ENCODE results near the gene RBM33. TPM values are rescaled to one million over a fixed set of nuclear protein-coding genes. Genes with fewer than 3 reads are reported as not detected.
A peak's percentile ranks its signal among the peaks of the same experiment; 100 is the strongest.

RBM33 gene
- total RNA-seq, 1 donor from 2014 or later: 40.6 TPM

DNA sequence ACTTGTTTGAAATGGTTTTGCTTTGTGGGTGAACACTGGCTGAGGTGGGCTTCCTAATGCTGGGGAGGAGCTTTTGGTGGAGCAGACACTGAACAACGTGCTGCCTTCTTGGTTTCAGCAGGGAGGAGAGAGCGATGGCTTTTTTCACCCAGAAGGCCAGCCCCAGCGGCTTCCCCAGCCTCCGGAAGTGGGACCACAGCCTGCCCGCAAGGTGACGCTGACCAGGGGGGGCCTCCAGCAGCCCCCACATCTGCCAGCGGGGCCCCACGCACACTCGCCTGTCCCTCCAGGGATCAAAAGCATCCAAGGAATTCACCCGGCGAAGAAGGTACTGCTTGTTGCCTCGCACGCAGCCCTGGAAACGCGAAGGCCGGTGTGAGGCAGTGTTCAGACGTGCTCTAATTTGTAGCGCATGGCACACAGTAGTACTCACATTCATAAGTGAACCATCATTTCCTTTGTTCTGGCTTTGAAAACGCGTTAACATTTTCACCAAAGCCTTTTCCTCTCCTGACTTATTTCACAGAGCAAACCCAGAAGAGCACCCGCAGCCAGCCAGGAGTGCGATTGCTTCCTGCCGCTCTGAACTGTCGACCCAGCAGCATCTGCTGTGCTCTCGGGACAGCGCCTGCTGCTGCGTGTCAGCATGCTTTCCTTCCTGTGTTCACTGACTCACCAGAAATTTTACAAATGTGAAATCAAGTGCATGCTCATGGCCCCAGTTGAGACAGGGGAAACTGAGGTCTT is 119.4 kb downstream of the RBM33 start:
- DNase-seq (ENCODE audit: low spot score): no peak
- ATAC-seq: peak; percentile 42

DNA sequence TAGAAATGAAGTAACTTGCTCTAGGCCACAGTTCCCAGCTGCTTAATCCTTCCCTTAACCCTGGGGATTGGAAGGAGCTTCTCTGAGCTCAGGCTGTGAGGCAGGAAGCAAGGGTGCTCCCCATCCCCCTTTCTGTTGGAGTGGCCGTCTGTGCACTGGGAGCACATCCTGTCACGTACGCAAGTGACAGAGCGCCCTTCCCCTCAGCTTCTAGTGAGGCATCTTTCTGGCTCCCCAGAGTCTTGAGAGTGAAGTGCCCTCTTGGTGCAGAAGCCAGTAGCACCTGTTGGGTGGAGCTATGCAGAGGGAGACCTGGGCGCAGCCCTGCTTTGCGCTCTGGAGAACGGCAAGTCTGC is 120.0 kb downstream of the RBM33 start:
- peak; percentile 48 for ATAC-seq

DNA sequence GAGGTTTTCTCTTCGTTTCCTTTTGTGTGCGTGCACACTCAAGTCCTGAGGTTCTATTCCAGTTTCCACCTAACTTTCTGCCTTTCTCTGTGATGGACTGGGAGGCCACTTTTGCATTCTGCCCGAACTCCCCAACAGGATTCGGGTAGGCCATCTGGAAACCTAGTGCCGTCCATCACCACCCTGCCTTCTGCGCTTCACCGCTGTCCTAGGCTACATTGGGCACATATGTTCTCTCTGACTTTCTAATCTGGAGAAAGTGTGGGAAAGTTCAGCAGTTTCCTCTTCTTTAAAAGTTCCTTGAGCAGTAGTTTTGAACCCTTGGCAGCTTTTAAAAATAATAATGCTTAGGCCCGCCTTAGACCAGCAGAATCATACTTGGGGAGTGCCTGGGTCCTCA is 121.0 kb downstream of the RBM33 start:
- no peak for DNase-seq (ENCODE audit: low spot score)
- ATAC-seq: no peak

More for the DNA sequence above, 120.0 kb downstream of the RBM33 start:
- DNase-seq (ENCODE audit: low spot score): no peak

DNA sequence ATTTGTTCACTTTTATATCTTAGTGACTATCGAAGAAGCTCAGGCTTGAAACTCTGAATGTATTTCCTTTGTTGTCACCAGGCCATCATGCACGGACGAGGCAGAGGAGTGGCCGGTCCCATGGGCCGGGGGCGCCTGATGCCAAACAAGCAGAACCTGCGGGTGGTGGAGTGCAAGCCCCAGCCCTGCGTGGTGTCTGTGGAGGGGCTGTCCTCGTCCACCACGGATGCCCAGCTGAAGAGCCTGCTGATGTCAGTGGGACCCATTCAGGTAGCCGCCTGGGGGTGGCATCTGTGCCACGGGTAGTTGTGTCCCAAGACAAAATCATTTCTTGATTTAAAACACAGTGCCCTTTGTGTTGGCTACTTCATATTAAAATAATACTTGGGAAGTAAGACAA is 121.9 kb downstream of the RBM33 start:
- no peak for ATAC-seq

DNA sequence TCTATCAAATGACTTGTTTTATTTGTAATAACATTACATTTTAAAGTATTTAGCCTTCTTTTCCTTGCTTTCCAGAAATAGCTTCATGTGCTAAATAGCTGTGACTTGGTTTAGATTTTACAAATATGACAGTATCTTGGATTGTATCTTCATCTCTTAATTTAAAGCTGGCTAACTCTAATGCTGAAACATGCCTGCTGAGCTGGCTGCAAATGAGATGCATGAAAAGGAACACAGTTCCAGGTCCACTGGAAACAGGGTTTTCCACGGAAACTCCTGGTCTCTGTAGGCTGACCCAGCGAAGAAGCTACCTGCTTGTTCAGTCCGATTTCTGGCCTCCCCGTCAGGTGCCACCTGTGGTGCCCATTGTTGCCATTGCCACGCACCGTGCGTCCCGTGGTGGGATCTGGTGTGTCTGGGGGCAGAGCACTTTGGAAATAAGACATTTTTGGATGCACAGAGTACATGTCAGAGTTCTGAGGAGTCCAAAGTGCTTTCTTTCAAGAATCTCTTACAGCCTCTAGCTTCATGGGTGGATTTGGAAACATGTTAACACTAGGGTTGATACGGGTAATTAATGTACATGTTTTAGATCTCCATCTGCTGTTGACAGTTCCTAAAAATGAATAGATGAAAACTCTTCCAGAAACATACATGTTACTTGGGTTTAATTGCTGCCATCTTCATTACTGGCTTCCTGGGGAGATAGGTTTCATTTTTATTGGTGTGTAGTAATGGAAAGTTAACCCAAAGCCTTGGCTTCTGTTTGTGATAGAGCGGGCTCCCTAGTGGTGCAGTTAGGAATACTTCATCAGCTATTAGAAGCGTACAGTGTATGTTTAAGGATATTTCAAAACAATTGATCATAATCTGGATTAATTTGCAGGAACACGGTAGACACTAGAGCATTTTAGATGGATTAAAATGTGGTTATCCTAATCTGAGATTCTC is 122.8 kb downstream of the RBM33 start:
- DNase-seq (ENCODE audit: low spot score) (no peak), ATAC-seq (no peak)

More for the DNA sequence above, 121.9 kb downstream of the RBM33 start:
- DNase-seq (ENCODE audit: low spot score): no peak

DNA sequence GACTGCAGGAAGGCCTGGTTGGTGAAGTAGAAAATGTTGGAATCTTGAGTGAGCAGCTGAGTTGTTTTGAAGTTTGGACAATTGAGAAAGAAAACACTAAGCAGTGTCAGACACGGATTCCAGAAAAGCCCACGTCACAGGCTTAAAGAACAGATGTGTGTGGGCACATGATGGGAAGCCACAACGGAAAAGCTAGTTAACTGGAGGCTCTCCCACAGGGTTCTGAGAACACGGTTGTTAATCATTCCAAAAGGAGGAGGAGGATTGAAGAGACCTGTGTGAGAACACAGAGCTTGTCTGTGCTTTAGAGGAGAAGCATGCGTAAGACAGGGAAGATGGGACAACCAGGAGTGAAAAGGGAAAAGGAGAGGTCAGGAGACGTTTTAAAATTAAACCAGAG is 125.2 kb downstream of the RBM33 start:
- no peak for ATAC-seq
- no peak for DNase-seq (ENCODE audit: low spot score)

DNA sequence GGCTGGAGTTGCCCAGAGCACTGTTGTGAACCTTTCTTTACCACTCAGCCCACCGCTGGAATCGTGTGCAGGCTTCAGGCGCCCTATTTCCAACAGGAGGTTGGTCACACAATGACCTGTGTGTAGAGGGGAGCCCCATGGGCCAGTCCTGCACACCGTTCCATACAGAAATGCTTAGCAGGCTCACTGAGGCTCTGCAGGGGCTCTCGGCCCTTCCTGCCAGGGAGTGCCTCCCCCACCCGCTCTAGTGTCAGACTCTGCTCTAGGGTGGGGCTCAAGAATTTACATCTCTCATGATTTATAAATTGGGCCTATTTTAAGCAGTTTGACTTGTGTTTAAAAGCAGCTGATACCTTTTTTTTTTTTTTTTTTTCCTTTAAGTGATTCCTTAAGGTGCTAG is 125.8 kb downstream of the RBM33 start:
- DNase-seq (ENCODE audit: low spot score) (no peak), ATAC-seq (no peak)

DNA sequence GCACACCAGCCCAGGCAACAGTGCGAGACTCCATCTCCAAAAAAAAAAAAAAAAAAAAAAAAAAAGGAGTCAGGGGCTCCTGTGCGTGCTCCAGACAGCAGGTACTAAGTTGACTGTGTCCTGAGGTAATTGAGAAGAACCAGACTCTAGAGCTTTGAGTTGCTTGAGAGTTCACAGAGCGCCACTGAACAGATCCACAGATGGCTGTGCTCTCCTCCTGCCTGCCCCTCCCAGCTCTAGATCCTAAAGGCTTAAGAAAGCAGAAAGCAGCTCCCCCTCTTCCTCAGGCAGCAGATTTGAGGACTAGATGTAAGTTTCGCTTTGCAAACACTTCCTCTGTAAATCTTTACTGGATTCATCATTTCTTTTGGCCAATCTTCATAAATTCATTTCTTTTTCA is 129.1 kb downstream of the RBM33 start:
- DNase-seq (ENCODE audit: low spot score) (no peak), ATAC-seq (no peak)

DNA sequence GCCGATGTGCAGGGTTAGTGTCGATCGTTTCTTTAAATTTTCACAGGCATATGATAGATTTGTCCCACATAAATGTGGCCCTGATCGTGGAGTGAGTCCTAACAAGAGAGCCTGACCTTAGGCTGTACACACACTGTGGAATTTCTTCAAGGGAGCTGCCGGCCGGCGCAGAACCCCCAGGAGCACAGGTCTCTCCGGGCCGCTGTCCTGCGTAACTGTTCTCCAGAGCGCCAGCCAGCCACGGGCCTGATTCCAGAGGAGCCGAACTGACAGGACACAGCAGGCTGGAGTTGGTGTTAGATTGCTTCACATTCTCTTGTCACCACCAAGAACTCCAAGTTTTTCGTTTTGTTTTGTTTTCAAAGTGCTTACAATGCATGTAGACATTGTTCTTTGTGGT is 130.5 kb downstream of the RBM33 start:
- ATAC-seq (no peak), DNase-seq (ENCODE audit: low spot score) (no peak)

DNA sequence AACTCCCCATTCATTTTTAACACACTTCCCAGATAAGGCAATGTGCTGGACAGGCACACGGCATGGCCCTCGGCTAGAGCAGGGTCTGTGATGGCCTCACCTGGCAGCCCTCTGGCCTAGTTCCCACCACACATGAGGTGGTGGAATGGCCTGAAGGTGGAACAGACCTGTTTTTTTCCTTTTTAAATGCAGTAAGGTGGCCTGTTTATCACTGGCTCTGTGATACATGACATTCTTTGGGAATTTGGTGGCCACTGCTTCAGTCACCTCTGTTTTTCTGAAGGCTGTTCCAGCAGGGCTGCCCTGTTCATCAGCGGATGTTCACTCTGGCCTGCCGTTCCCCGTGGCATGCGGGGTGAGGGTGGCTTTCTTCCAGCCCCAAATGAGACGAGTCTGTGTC is 131.2 kb downstream of the RBM33 start:
- ATAC-seq (no peak), DNase-seq (ENCODE audit: low spot score) (no peak)

DNA sequence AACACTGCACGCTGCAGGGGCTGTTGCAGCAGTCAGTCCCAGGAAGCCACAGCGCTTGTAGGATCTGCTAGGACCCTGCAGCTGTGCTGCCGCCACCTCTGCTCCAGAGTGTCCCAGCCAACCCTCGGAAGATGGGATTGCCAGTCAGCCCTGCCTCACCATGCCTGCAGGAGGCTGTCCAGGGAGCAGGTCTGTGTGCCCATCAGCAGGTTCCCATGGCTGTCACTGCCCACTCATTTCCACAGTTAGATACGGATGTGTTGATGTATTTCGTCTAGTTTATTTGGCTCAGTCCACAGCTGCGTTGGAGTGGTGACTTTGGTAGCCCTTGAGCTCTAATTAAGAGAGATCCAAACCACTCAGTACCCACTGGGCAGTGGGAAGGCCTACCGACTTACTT is 132.1 kb downstream of the RBM33 start:
- DNase-seq (ENCODE audit: low spot score) (no peak), ATAC-seq (no peak)

DNA sequence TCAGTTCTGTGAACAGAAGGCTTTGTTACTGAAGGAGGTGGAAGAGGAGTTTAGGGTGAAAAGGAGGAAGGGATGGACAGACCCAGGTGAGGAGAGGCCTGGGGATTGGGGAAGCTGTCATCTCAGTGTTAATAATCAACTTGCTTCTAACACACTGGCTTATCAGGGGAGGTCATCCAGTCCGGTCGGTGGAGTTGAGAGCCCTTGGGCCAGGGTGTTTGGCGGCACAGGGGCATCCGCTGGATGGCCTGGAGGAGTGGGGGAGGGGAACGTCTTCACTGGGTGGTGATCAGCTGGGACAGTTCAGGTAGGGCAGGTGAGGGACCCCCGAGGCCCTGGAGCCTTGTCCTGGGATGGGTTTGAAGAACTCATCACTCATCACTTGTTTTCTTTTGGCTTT is 133.9 kb downstream of the RBM33 start:
- ATAC-seq: peak; percentile 61
- DNase-seq (ENCODE audit: low spot score): no peak

DNA sequence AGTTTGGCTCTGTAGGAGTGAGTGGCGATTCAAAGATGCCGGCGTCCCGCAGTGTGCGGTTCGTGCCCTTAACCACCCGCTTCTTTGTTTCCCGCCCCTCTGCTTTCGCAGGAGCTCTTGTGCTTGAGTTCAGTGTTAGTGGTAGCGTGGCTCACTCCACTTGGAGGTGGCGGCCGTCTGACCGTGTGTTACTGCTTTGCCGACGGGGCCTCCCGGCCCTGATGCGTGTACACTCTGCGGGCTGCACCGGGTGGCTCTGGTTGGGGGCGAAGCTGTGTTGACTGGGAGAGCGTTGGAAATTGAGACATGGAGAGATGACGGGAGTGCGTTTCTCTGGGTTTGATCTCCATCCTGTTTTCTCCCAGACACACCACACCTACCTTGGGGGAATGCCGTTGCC is 136.4 kb downstream of the RBM33 start:
- no peak for DNase-seq (ENCODE audit: low spot score)
- ATAC-seq: no peak

DNA sequence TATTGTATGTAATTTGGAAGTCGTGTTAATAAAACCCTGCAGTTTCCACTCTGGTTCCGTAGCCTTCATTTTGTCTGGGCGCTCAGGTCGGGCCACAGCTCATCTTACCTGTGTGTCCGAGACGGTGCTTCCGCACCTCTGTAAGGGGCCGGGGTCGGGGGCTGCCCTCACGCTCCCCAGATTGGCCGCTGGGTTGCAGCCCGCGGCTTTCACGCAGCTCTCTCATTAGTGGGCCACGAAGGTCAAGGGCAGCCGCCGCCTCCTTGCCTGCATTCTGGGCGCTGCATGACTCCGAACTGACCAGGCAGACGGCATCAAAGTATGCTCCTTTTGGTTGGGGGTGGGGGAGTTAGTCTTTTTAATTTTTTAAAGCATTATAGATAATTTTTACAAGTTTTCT is 137.0 kb downstream of the RBM33 start:
- no peak for DNase-seq (ENCODE audit: low spot score)

DNA sequence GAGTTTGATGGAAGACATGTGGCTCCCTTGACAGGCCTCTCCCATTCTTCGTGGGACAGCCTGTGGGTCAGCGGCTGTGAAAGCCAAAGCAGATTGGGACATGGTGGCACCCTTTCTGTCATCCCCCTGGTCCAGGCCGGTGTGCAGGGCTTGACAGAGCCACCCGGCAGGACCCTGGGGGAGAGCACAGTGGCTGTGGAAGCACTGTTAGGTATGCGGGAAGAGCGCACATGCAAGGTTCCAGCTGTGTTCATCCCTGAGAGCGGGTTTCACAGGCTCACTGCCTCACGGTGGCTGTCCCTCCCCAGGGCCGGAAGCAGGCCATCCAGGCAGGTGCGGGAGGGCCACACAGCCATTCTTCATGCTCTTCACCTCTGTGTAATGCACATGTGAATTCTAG is 138.0 kb downstream of the RBM33 start:
- ATAC-seq: no peak
- DNase-seq (ENCODE audit: low spot score): no peak

More for the DNA sequence above, 137.0 kb downstream of the RBM33 start:
- no peak for ATAC-seq

DNA sequence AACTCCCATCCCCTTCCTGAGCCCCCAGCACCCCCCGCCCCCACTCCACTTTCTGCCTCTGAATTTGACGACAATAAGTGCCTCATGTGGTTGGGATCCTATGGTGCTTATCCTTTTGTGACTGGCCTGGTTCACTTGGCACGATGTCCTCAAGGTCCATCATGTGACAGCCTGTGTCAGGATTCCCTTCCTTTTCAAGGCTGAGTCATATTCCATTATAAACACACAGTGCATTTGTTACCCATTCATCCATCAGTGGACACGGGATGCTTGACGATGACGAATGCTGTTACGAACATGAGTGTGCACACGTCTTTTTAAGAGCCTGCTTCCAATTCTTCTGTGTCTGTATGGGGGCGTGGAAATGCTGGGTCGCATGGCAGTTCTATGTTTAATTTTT is 141.1 kb downstream of the RBM33 start:
- DNase-seq (ENCODE audit: low spot score) (no peak), ATAC-seq (no peak)

DNA sequence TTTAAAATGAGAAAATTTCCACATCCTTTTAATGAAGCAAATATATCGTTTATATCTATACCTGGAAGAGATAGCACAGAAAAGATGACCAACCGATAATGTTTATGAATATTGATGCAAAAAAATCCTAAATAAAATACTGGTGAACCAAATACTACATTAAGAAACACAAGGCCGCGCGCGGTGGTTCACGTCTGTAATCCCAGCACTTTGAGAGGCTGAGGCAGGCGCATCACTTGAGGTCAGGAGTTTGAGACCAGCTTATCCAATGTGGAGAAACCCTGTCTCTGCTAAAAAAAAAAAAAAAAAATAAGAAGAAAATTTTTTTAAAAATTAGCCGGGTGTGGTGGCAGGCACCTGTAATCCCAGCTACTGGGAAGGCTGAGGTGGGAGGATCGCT is 142.0 kb downstream of the RBM33 start:
- no peak for ATAC-seq
- DNase-seq (ENCODE audit: low spot score): no peak

DNA sequence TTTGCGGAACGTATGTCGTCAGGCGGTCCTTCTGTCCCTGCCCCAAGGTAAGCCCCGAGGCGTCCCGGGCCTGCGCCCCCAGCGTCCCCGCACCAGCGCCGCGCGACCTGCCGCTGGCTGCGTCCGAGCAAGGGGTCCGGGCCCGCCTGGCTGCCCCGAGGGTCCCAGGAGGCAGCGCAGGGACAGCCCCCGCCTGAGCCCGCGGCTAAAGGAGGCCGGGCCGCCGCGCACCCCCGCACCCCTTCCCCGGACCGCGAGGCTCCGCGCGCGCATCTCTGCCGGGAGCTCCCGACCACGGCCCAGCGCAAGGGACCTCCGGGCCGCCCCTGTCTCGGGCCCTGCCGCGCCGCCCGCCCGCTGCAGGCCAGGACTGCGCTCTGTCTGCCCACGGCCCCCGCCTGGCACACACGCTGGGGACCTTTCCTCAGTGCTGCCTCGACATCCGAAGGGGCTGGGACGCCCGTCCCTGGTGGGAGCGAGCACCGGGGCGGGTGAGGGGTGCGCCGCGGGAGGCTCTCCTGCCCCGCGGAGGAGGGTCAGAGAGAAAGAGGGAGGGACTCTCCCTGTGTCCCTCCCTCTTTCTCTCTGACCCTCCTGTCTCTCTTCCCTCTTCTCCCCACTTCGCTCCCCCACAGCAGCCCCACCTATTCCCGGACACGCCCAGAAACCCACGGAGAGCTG is 142.8 kb downstream of the RBM33 start:
- ATAC-seq (peak; percentile 57), DNase-seq (ENCODE audit: low spot score) (no peak)

DNA sequence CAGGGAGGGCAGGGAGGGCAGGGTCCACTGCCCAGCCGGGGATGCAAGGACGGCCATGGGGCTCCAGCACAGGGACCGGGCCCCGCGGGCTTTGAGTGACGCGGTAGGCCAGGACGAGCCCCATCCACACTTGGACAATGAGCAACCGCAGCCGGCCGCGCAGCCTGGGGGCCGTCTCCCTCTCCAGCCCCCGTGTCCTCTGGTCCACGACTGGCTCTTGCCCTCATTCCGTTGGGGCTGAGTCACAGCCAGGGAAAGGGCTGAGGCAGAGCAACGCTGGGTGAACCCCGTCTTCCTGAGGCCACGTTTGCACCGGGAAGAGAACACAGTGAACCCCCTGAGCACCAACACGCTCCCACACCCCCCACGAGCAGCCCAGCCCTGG is 144.1 kb downstream of the RBM33 start:
- DNase-seq (ENCODE audit: low spot score): no peak
- ATAC-seq: no peak

DNA sequence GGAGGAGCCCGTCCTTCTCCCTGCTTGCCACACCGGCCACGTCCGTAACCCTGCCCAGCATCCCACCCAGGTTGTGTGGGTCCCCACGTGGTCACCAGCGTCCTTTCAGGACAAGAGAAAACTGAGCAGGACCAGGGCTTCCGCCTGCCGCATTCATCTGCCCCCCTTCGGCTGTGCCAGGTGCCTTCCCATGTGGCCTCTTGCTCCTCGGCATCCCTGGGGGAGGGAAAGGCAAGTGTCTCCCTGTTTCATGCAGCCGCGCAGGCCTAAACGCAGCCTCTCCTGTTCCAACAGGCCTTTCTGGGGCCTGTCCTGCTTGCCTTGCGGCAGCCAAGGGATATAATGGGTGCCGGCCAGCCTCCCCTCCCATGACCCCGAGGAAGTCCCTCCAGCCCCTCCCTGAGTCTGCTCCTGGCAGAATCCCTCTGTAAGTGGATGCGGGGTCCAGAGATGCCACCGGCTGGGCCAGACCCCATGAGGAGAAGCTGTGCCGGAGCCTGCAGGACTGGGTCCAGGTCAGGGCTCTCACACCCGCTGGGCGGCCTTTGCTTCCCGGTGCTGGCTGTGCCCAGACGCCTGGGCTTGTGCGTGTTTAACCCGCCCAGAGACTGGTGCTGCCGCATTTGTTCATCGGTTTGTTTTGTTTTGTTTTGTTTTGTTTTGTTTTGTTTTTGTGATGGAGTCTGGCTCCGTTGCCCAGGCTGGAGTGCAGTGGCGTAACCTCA is 144.7 kb downstream of the RBM33 start:
- DNase-seq (ENCODE audit: low spot score) (no peak), ATAC-seq (no peak)

DNA sequence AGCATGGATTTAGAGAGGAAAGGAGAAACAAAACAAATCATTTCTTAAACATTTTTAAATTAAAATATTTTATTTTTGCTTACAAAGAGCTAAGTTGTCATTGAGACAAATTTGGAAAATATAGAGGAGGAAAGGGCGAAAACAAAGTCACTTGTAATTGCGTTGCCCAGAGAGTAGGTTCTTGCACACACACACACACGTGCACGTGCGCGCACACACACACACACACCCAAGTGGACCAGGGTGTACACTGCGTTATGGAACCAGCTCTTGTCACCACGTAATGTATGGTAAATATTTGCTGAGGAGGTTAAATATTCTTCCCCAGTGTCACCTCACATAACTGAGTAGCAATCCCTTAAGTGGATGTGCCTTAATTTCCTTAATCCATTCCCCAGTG is 146.2 kb downstream of the RBM33 start:
- no peak for ATAC-seq
- DNase-seq (ENCODE audit: low spot score): no peak
